IPS-18a (cell line): ENCODE data around the gene TTI1.

Source experiments
- H3K27ac ChIP-seq: one replicate; pipeline ENCODE4 v1.5.1; 2013; ENCODE audit warnings: low read length
- H3K27me3 ChIP-seq: one replicate; pipeline ENCODE4 v1.6.1; 2013; ENCODE audit warnings: mild to moderate bottlenecking, low read length; ENCODE audit not compliant: control insufficient read depth, insufficient read depth
- H3K36me3 ChIP-seq: one replicate; pipeline ENCODE4 v1.6.1; 2013; ENCODE audit warnings: low read depth, low read length; ENCODE audit not compliant: control insufficient read depth
- H3K4me1 ChIP-seq: one replicate; pipeline ENCODE4 v1.6.1; 2013; ENCODE audit warnings: low read depth, low read length; ENCODE audit not compliant: control insufficient read depth
- H3K4me3 ChIP-seq: one replicate; pipeline ENCODE4 v1.5.1; 2013; ENCODE audit warnings: low read length
- H3K9ac ChIP-seq: one replicate; pipeline ENCODE4 v1.6.1; 2013; ENCODE audit warnings: mild to moderate bottlenecking, low read length, moderate library complexity
- H3K9me3 ChIP-seq: one replicate; pipeline ENCODE4 v1.6.1; 2013; ENCODE audit warnings: low read depth, low read length; ENCODE audit not compliant: control insufficient read depth

Gene TTI1

DNA sequence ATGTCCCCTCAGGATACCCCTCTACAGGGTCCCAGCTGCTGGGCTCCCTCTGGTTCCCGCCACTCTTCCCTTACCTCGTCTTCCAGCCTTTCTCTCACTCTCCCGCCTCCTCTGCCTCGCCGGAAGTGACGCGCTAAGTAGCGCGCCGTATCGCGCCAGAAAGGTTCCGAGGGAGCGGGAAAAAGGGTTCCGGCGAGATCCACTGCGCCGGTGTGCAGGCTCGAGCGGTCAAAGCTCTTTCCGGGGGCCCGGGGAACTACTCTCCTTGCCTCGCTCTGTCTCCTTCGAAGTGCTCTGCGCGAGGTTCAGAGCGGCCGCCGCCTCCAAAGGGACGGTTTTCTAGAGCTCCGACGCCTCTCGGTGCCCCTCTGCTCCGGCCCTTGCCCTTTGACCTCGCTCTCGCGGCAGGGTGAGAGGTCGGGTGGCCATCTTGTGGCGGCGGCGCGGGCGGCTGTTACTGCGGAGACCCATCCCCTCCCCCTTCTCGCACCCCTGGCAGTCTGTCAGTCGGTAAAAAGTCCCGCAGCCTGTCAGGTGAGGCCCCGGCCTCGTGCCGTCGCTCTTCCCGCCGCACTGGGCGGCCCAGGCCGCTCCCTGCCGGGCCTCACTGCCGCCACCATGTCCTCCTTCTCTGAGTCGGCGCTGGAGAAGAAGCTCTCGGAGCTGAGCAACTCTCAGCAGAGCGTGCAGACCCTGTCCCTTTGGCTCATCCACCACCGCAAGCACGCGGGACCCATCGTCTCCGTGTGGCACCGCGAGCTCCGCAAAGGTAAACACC is at the start of gene TTI1, which contains the start of gene RPRD1B:
Gene TTI1 (minus strand): TSS at position 127 of the 778 bp plus-strand sequence. CDS start 19,640 bp downstream, outside the sequence.
Gene RPRD1B (plus strand): TSS at position 417 of the 778 bp plus-strand sequence. CDS start 202 bp downstream, at position 619.
- Histone ChIP-seq H3K27ac (peak within 1 kb of the TSS; percentile 92), H3K36me3 (peaks cover 14% of the 10 kb centered on the region), H3K9me3 (no peaks in the 10 kb centered on the region), H3K4me3 (peak within 1 kb of the TSS; percentile 85), H3K27me3 (no peaks in the 10 kb centered on the region), H3K4me1 (peaks cover 16% of the 10 kb centered on the region), H3K9ac (peak within 1 kb of the TSS; percentile 93)

DNA sequence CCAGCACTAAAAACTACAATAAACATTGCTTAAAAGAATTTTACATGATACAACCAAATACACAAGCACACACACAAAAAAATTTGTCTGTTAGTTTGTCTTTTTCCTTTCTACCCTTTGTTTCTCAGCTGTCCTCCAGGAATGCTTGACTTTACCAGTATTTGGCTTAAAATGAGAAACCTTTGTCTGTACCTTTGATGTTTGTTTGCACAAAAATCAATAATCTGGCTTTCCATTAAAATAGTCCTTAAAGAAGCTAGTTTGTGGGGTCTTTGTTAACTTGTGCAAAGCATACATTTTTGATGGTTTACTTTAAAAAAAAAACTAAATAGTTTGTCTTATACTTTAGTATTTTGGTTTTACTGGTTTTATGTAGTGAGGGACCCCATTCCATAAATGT is 49.6 kb upstream of the TTI1 start:
- no peaks in the 10 kb centered on the region for H3K27me3 ChIP-seq
- H3K36me3 ChIP-seq, result peaks cover 12% of the 10 kb centered on the region
- H3K4me3 ChIP-seq, result no peak overlapping the region
- no peaks in the 10 kb centered on the region for H3K9me3 ChIP-seq
- H3K4me1 ChIP-seq, result no peaks in the 10 kb centered on the region
- H3K9ac ChIP-seq, result no peak overlapping the region
- no peak overlapping the region for H3K27ac ChIP-seq

DNA sequence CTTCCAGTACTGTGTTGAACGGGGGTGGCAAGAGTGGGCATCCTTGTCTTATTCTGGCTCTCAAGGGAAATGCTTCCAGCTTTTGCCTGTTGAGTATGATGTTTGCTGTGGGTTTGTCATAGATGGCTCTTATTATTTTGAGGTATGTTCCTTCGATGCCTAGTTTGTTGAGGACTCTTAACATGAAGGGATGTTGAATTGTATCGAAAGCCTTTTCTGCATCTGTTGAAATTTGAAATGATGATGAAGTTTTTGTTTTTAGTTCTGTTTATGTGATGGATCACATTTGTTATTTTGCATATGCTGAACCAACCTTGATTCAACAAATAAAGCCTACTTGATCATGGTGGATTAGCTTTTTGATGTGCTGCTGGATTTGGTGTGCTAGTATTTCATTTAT is 48.3 kb upstream of the TTI1 start:
- Histone ChIP-seq H3K27ac (no peak overlapping the region), H3K9me3 (no peaks in the 10 kb centered on the region), H3K4me3 (no peak overlapping the region), H3K4me1 (no peaks in the 10 kb centered on the region), H3K9ac (no peak overlapping the region), H3K36me3 (peaks cover 11% of the 10 kb centered on the region), H3K27me3 (no peaks in the 10 kb centered on the region)

DNA sequence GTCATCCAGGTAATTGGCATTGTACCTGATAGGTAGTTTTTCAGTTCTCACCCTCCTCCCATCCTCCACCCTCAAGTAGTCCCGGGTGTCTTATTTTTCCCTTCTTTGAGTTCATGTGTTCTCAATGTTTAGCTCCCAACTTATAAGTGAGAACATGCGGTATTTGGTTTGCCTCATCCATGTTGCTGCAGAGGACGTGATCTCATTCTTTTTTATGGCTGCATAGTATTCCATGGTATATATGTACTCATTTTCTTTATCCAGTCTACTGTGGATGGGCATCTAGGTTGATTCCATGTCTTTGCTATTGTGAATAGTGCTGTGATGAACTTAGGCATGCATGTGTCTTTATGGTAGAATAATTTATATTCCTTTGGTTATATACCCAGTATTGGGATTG is 46.1 kb upstream of the TTI1 start:
- H3K4me1 ChIP-seq, result no peaks in the 10 kb centered on the region
- no peak overlapping the region for H3K4me3 ChIP-seq
- no peak overlapping the region for H3K27ac ChIP-seq
- H3K27me3 ChIP-seq, result no peaks in the 10 kb centered on the region
- no peak overlapping the region for H3K9ac ChIP-seq
- peaks cover 8% of the 10 kb centered on the region for H3K36me3 ChIP-seq
- no peaks in the 10 kb centered on the region for H3K9me3 ChIP-seq

DNA sequence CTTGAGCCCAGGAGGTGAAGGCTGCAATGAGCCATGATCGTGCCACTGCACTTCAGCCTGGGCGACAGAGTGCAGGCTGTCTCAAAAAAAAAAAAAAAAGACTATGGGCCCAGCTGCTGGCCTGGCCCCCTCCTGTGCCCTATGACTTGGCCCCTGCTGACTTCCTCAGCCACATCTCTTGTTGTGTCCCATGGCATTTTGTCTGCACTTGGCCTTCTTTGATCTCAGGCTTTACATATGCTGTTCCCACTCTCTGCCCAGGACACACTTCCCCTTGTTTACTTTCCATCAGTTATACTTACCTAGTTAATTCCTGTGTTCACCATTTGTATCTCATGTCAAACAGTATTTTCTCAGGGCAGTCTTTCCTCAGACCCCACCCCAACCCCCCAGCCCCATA is 44.8 kb upstream of the TTI1 start:
- peaks cover 8% of the 10 kb centered on the region for H3K36me3 ChIP-seq
- no peak overlapping the region for H3K4me3 ChIP-seq
- no peaks in the 10 kb centered on the region for H3K4me1 ChIP-seq
- H3K27ac ChIP-seq, result no peak overlapping the region
- no peak overlapping the region for H3K9ac ChIP-seq
- H3K9me3 ChIP-seq, result no peaks in the 10 kb centered on the region
- H3K27me3 ChIP-seq, result no peaks in the 10 kb centered on the region

DNA sequence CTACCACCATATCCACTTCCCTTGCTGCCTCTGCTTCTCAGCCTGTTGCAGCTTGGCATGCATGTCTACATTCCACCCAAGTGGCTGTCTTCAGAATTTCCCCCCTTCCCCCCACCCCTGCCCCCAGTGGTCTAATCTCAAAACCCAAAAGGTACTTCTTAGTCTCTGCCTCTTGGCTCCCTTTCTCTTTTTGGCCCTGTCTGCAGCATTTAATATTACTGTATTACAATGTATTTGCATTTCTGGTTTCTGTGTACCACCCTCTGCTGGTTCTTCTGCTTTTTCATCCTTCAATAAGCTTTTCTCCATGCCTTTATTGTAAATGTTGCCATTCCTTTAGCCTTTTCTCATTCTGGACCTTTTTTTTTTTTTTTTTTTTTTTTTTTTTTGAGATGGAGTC is 43.3 kb upstream of the TTI1 start:
- H3K4me3 ChIP-seq, result no peak overlapping the region
- no peaks in the 10 kb centered on the region for H3K9me3 ChIP-seq
- peaks cover 18% of the 10 kb centered on the region for H3K36me3 ChIP-seq
- no peaks in the 10 kb centered on the region for H3K27me3 ChIP-seq
- H3K9ac ChIP-seq, result no peak overlapping the region
- H3K27ac ChIP-seq, result no peak overlapping the region
- H3K4me1 ChIP-seq, result no peaks in the 10 kb centered on the region

DNA sequence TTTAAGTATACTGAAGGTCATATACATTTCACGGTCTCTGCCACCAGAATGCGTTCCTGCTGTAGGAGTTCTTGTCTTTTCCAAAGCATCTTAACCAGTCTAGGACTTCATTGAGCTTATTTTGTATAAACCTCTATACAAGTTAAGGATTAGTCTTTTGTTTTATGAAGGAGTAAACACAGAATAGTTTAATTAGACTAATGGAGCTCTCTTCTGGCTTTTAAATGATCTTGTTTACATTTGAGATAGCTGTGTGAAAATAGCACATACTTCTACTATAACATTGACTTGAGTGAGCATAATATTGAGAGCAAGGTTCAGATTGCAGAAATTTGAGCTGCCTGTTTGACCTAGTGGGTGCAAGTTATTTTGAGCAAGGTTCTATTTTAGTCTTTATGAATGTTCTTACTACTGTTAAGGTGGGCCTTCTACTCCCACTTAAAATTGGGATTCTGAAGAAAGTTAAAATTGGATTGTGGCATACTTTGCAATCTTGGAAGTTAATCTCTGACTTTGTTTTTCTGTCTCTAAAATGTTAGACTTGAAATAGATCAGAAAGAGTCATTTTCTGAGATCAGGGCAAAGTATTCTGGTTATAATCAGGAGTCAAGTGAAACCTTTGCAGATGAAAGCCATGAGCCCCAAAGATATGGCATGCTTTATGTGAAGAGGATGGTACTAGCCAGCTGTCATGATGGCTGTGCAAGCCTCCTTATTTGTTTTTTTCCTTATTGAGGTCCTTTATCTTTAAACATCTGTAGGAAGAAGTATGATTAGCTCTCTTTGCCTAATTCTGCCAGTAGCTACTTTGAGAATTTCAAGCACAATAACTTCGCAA is 42.1 kb upstream of the TTI1 start:
- peaks cover 24% of the 10 kb centered on the region for H3K36me3 ChIP-seq
- H3K4me3 ChIP-seq, result no peak overlapping the region
- no peaks in the 10 kb centered on the region for H3K4me1 ChIP-seq
- no peak overlapping the region for H3K9ac ChIP-seq
- no peaks in the 10 kb centered on the region for H3K27me3 ChIP-seq
- no peaks in the 10 kb centered on the region for H3K9me3 ChIP-seq
- H3K27ac ChIP-seq, result no peak overlapping the region

DNA sequence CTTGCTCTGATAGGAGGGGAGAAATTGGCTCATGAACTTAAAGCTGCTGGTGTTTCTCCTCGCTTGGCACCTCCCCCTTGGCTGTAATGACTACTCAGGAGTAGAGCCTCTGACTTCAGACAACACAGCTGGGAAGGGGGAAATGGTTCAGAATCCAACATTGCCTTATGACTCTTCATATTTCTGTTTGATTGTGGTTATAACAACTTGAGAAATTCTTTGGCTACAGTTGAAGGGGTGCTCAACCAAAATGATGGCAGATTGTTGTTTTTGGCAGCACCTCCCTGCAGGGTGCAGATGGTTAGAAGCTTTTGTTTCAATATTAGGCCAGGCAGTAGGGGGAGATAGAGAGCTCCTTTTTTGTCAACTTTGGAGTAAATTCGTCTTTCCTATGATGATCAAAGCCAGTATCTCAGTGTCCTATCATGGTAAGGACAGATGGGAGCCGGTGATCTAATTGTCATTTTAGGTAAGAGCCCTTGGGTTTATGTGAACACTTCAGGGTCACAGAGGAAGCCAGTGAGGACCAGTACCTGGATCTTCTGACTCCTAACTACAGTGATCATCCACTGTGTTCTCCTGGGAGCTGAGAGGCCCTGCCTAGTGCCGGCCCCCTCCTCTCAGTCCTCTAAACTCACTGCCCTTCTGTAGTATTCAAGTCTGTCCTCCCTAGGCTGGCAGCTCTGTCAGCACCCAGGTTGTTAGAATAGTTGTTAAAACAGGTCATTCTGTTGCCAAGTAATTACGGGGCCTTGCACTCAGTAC is 40.2 kb upstream of the TTI1 start:
- H3K9ac ChIP-seq, result no peak overlapping the region
- H3K4me3 ChIP-seq, result no peak overlapping the region
- H3K36me3 ChIP-seq, result peaks cover 42% of the 10 kb centered on the region
- H3K27ac ChIP-seq, result no peak overlapping the region
- no peaks in the 10 kb centered on the region for H3K27me3 ChIP-seq
- H3K4me1 ChIP-seq, result no peaks in the 10 kb centered on the region
- no peaks in the 10 kb centered on the region for H3K9me3 ChIP-seq

DNA sequence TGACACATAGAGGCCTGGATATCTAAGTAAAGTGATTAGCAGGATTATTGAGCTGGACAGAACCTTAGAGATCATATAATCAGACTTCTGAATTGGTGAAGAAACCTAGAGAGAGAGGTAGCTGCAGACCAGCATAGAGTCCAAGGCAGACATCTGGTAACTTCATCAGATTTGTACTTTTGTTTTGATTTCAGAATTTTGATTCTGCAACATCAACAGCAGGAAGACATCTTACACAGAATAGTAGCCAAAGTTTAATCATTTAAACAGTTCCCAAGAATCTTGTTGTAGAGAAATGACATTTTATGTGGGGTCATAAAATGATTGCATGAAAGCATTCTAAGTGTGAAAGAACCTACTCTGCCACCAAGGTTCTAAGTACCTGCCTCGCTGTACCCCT is 39.6 kb upstream of the TTI1 start:
- H3K4me1 ChIP-seq, result no peaks in the 10 kb centered on the region

DNA sequence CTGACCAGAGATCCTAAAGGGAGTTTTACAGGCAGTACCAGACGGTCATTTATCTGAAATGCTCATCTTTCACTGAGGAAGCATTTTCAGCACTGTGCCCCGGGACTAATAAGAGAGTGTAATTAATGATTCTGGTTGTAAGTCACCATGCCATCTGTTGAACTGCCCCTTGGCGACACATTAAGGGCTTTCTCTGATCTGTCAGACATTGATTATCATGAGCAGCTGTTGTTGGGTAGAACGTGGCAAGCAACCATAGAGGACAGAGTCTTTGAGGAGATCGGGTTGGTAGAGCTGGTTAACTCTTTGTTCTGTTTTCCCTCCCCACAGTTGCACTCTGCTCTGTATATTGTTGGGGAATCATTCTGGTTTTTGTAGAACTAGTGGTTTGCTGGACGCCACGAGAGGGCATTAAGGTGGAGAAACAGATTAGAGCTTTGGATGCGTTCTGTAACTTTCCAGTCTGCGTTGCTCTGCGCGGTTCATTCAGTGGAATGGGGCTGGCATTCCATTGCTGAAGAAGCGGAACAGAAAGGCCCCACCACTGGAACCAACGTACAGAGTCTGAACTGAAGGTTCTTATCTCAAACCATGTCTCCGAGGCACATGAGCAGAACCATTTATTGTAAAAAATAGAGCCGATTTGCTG is 34.6 kb upstream of the TTI1 start:
- no peak overlapping the region for H3K4me3 ChIP-seq
- H3K4me1 ChIP-seq, result no peaks in the 10 kb centered on the region
- H3K36me3 ChIP-seq, result peaks cover 81% of the 10 kb centered on the region
- no peak overlapping the region for H3K27ac ChIP-seq
- no peak overlapping the region for H3K9ac ChIP-seq
- no peaks in the 10 kb centered on the region for H3K9me3 ChIP-seq
- H3K27me3 ChIP-seq, result no peaks in the 10 kb centered on the region

More for the DNA sequence above, 39.6 kb upstream of the TTI1 start:
- H3K9me3 ChIP-seq, result no peaks in the 10 kb centered on the region
- no peak overlapping the region for H3K9ac ChIP-seq
- no peaks in the 10 kb centered on the region for H3K27me3 ChIP-seq
- peaks cover 46% of the 10 kb centered on the region for H3K36me3 ChIP-seq
- H3K27ac ChIP-seq, result no peak overlapping the region
- H3K4me3 ChIP-seq, result no peak overlapping the region
